Measurements from ENCODE around the gene TLR9. TPM values are rescaled to one million over a fixed set of nuclear protein-coding genes. Genes with fewer than 3 reads are reported as not detected.

The TLR9 gene
- total RNA-seq, 1 experiment from 2014 or later = not detected

DNA sequence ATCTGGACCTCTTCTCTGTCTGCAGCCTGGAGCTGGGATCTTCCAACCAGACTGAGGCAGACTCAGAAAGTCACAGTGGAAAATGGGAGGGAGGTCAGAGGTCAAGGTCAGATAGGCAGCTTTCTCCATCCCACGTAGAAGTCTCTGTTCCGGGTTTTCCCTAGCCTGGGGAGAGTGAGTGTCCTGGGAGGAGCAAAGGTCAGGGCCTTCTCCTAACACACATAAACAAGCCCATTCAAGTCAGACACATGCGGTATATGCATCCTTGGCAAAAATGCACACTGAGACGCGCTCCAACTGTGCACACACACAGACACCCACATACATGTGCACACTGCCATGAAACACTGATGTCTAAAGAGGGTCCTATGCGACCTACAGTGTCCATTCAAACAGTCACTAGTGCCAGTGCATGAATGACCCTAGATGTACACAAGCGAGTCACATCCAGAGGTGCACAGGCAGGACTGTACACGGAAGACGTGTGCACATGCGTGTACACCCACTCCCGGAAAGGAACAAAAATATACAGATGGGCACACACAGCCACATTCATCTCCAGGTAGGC, 12.8 kb upstream of the TLR9 start:
- Histone ChIP-seq H3K4me3 (ENCODE audit: low read length) (peak overlapping the region; percentile 97), H3K9me3 (ENCODE audit: low read length) (no peaks in the 10 kb centered on the region), H3K27me3 (ENCODE audit: low read length) (no peaks in the 10 kb centered on the region), H3K4me2 (ENCODE audit: low read length) (peak overlapping the region; percentile 82), H3K9me2 (replicated peaks; ENCODE audit: low read length) (no peaks in the 10 kb centered on the region), H3K36me3 (ENCODE audit: low read depth, low read length) (peaks cover 5% of the 10 kb centered on the region; the same call in 1 of the 2 replicates), H2AFZ (ENCODE audit: low read length) (peak overlapping the region; percentile 95), H3K9ac (ENCODE audit: low read length) (peak overlapping the region; percentile 88), H3K4me1 (ENCODE audit: insufficient read depth, low read length) (peaks cover 32% of the 10 kb centered on the region), H3F3A (ENCODE audit: low read length, unreplicated experiment) (no peaks in the 10 kb centered on the region), H3K27ac (ENCODE audit: low read length) (peak overlapping the region; percentile 93), H4K20me1 (ENCODE audit: low read length) (no peaks in the 10 kb centered on the region), H3K79me2 (ENCODE audit: low read length) (peaks cover 56% of the 10 kb centered on the region)
- intact Hi-C loops (cut with micrococcal nuclease) = loop anchor here (5.0 kb wide), 2 partner anchors 39 to 99 kb away; partner anchors contain the start of gene WDR82
- DNase-seq = no peak
- ChIA-PET CTCF (interaction anchor here (1.2 to 2.3 kb wide), 2 partner anchors 18 to 84 kb away, joined by 5 to 28 read pairs; partner anchors contain the start of gene POC1A), POLR2A (ENCODE audit: unreplicated experiment) (interaction anchor here (0.7 to 1.0 kb wide), 3 partner anchors 21 to 40 kb away, joined by 3 to 11 read pairs (median 3); partner anchors contain the start of gene WDR82)
- BruUV-seq (replicated peaks) = TSS peak; percentile 82
- no peak for TF ChIP-seq EZH2 (IDR thresholded peaks at IDR 0.05; ENCODE audit: low read length, unreplicated experiment)
- TF ChIP-seq, protein P1, sequence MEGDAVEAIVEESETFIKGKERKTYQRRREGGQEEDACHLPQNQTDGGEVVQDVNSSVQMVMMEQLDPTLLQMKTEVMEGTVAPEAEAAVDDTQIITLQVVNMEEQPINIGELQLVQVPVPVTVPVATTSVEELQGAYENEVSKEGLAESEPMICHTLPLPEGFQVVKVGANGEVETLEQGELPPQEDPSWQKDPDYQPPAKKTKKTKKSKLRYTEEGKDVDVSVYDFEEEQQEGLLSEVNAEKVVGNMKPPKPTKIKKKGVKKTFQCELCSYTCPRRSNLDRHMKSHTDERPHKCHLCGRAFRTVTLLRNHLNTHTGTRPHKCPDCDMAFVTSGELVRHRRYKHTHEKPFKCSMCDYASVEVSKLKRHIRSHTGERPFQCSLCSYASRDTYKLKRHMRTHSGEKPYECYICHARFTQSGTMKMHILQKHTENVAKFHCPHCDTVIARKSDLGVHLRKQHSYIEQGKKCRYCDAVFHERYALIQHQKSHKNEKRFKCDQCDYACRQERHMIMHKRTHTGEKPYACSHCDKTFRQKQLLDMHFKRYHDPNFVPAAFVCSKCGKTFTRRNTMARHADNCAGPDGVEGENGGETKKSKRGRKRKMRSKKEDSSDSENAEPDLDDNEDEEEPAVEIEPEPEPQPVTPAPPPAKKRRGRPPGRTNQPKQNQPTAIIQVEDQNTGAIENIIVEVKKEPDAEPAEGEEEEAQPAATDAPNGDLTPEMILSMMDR (conservative IDR thresholded peaks at IDR 0.05; ENCODE audit: low read depth, low read length) = no peak
- TF ChIP-seq EZH2phosphoT487 (IDR thresholded peaks at IDR 0.05; ENCODE audit: borderline replicate concordance, low read length) = no peak
- peak; percentile 8 for ATAC-seq

DNA sequence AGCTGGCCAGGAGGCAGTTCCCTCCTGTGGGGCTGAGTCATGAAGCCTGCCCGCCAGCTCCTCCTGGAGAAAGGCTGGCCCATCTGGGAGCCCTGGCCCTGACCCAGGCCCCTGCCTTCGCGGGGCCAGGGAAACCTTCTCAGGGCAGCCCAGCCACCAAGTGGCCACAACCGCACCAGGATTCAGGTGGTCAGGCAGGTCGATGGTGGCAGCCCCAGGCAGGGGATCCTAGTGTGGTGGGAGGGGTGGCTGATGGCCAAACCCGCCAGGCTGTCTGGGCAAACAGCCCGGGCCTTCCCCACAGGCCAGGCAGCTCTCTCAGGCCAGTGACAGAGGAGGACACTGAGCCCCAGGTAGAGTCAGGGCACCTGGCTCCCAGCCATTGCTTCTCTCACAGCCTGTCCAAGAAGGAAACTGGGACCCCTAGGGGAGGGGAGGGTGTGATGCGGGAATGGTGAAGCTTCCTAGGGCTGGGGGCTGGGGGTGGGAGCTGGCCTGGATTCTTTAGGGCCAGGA, 12.3 kb upstream of the TLR9 start:
- Histone ChIP-seq H3K79me2 (ENCODE audit: low read length) (peaks cover 56% of the 10 kb centered on the region), H3K9me2 (replicated peaks; ENCODE audit: low read length) (no peaks in the 10 kb centered on the region), H3K36me3 (ENCODE audit: low read depth, low read length) (peaks cover 5% of the 10 kb centered on the region; the same call in 1 of the 2 replicates), H3K9me3 (ENCODE audit: low read length) (no peaks in the 10 kb centered on the region), H3K4me1 (ENCODE audit: insufficient read depth, low read length) (peaks cover 32% of the 10 kb centered on the region), H2AFZ (ENCODE audit: low read length) (peak overlapping the region; percentile 40; the same call in 1 of the 2 replicates), H3K27ac (ENCODE audit: low read length) (peak overlapping the region; percentile 93), H3K4me3 (ENCODE audit: low read length) (peak overlapping the region; percentile 97), H3K27me3 (ENCODE audit: low read length) (no peaks in the 10 kb centered on the region), H3F3A (ENCODE audit: low read length, unreplicated experiment) (no peaks in the 10 kb centered on the region), H4K20me1 (ENCODE audit: low read length) (no peaks in the 10 kb centered on the region), H3K4me2 (ENCODE audit: low read length) (peak overlapping the region; percentile 82), H3K9ac (ENCODE audit: low read length) (peak overlapping the region; percentile 88)
- DNase-seq (peak; percentile 91), ATAC-seq (peak; percentile 77)
- intact Hi-C loops (cut with micrococcal nuclease) = loop anchor here (1.0 to 5.0 kb wide), 3 partner anchors 17 to 100 kb away; partner anchors contain the start of gene WDR82
- BruUV-seq (replicated peaks) = no TSS peak
- ChIA-PET POLR2A (ENCODE audit: unreplicated experiment) (interaction anchor here (0.9 to 1.0 kb wide), 4 partner anchors 12 to 41 kb away, joined by 3 to 11 read pairs (median 8); partner anchors contain the start of gene WDR82), CTCF (interaction anchor here (0.6 to 2.3 kb wide), 5 partner anchors 17 to 181 kb away, joined by 3 to 28 read pairs (median 5); partner anchors contain the start of gene POC1A)
- no peak for TF ChIP-seq EZH2 (IDR thresholded peaks at IDR 0.05; ENCODE audit: low read length, unreplicated experiment)
- no peak for TF ChIP-seq EZH2phosphoT487 (IDR thresholded peaks at IDR 0.05; ENCODE audit: borderline replicate concordance, low read length)
- TF ChIP-seq, protein P1 (conservative IDR thresholded peaks at IDR 0.05; ENCODE audit: low read depth, low read length) = 0 out of 2 replicates have a peak, but pooled peaks have one; percentile 20
